Body of pancreas (tissue), 4 donors: ENCODE data around the gene MOCS1.

Experiments
- CTCF ChIP-seq, 7 experiments: fragments of 450-650 bp in 4 of 7; fragments of 200-600 bp in 3 of 7; sonication (generic) in 3 of 7; IDR thresholded peaks; one replicate each; pipeline ENCODE4 v1.5.1; 2016 to 2019; ENCODE audit warnings: antibody characterized with exemption in 7 of 7
- POLR2A ChIP-seq, 3 donors: fragments of 450-650 bp; IDR thresholded peaks; one replicate each; pipeline ENCODE4 v1.6.1; 2016; ENCODE audit warnings: antibody characterized with exemption in 3 of 3, mild to moderate bottlenecking in 2 of 3

GRCh38 chr6:39887692-39888450 lies 46.4 kb downstream of the MOCS1 start:
- TF ChIP-seq CTCF (IDR thresholded peaks at IDR 0.05), result no peak
- no peak for TF ChIP-seq POLR2A (IDR thresholded peaks at IDR 0.05)
